GM08714 (cell line): ENCODE data around the gene UBQLN4.
A peak's percentile ranks its signal among the peaks of the same experiment; 100 is the strongest.

Experiments
- H3K4me3 ChIP-seq: fragments of 200-500 bp; sonication (Bioruptor generic); 2 replicates; pipeline ENCODE4 v1.5.1; 2014; ENCODE audit warnings: mild to moderate bottlenecking, low read length, inconsistent platforms
- ZNF274 ChIP-seq: IDR thresholded peaks from 2 replicates; pipeline ENCODE4 v1.6.1; 2012; ENCODE audit warnings: mild to moderate bottlenecking, low read depth, low read length

Gene UBQLN4

DNA sequence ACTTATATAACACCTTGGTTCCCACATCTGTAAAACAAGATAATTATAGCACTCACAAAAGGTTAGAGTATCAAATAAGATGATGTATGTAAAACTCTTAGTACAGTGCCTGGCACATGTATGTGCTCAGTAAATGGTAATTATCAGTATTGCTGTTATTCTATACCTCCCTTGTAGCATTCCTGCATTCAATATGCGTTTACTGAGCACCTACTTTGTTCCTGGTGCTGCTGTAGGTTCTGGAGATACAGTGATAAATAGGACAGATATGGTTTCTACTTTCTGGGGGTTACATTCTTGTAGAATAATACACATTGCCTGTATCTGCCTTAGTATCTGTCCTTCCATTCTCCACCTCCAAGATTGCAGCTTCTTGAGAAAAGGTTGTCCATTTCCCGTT is 31.6 kb downstream of the UBQLN4 start:
- no peak for TF ChIP-seq ZNF274
- H3K4me3 ChIP-seq: no peak overlapping the region

DNA sequence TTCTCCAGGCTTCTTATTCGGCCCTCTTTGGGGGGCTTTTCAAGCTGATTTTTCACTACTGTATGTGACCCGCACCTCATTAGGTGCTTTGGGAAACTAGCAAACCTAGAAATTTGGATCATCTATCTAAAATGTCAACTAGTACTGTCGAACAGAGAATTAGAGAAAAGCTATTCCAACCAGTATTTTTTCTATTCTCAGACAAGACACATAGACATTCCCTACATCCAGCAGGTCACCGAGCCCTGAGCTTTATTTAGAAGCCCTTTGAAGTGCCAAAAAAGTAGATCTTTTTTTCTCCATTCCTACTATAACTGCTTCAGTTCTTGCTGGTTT is 32.5 kb downstream of the UBQLN4 start:
- no peak for TF ChIP-seq ZNF274
- H3K4me3 ChIP-seq: no peak overlapping the region; the same call in 1 of the 2 replicates

DNA sequence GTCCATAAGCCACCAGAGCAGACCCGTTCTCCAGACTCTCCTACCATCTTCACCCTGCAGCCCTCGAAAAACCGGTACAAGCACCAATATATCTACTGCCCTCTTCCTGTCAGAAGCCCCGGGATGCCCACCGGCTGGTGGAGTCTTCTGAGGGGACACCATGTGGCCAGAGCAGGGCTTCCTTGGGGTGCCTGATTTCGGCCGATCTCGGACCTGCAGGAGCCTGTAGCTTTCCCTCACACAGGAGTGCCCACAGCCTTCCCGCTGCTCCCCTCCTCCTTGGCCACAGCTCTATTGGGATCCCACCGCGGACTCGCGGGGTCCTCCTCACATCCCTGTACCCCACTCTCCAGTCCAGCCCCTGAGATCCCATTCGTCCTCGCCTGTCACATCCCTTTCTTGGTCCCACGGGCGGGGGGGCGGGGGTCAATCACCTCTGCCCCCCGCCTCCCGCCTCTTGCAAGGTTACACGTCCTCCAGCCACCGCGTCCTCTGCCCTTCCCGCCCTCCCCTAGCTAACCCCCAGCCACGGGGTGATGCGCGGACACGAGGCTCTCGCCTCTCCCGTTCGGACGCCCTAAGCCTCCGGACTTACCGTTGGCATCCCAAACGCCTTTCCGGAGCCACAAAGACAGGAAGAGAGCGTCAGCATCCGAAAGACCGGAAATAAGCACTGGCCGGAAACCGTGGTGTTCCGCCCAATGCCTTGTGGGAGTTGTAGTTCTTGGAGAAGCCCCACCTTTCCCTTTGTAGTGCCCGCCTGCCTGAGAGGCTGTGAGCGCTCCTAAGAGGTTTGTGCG is 33.1 kb downstream of the UBQLN4 start, which contains the start of gene SSR2:
SSR2 (minus strand) TSS at position 659 of the 800 bp plus-strand sequence. CDS start 784 bp downstream, outside the sequence.
- no peak for TF ChIP-seq ZNF274

DNA sequence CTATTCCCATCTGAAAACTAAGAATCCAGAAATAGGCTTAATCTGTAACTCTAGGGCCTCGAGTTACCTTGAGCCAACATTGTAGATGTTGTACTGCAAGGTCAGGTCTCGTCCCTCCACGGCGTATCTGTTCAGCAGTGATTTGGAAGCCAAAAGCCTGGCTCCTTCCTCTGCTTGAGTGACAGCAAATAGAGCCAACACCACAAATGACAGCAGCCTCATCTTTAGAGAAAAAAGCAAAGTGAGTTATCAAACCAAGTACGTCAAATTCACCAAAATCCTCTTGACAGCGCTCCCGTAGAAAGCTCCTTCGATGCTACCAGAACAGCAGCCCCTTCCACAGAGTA is 33.7 kb downstream of the UBQLN4 start:
- H3K4me3 ChIP-seq: peak overlapping the region; percentile 70
- no peak for TF ChIP-seq ZNF274

More for the DNA sequence above, 33.1 kb downstream of the UBQLN4 start, which contains the start of gene SSR2:
- H3K4me3 ChIP-seq: peak within 1 kb of the TSS; percentile 70

DNA sequence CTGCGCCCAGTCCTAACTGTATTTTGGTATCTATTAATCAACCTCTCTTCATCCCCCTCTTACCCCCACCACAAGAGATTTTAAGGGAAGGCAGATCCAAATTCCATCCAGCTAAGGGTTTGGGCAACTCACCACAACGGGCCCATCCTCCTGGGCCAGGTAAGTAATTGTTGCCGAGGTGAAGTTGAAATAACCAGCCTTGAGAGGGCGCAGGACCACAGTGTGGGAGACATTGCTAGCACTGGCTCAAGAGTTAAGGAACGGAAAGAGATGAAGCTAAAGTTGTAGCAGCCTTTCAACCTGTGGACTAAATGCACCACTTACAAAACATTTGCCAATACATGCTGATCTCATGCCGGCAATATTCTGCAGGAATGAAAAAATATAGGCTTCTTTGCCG is 38.8 kb downstream of the UBQLN4 start:
- no peak overlapping the region for H3K4me3 ChIP-seq
- TF ChIP-seq ZNF274: no peak

DNA sequence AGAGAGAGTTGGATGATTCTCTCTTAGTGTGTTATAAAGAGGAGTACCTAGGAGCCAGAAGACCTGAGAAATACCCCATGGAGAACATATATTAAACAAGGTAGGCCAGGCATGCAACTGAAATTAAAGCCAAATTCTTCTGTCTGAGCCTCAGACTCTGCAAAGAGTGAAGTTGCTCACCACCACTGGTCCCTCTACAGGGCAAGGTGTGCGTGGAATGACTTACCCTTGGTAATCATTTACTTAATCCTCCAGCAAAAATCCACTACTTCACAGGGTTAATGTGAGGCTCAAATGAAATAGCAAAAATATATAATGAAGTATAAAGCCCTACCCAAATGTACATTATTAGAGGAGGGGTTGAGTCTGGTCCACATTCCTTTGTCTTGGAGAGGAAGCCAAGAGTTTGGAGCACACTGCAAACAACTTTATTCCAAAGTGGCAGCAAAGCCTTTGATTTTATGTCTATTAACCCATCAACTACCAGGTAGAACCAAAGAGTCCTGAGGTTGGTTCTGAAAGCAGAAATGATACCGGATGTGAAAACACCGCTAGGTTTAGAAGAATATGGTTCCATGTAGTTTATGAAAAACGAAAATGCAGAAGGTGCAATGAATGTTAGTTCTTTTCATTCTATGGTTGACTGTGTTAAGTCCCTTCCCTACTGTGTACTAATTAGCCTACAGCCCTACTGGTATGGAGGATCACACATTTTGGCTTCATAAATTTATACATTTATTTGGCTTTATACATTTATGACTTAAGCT is 41.4 kb downstream of the UBQLN4 start:
- no peak for TF ChIP-seq ZNF274
- H3K4me3 ChIP-seq: peak overlapping the region; percentile 47; the same call in 1 of the 2 replicates

DNA sequence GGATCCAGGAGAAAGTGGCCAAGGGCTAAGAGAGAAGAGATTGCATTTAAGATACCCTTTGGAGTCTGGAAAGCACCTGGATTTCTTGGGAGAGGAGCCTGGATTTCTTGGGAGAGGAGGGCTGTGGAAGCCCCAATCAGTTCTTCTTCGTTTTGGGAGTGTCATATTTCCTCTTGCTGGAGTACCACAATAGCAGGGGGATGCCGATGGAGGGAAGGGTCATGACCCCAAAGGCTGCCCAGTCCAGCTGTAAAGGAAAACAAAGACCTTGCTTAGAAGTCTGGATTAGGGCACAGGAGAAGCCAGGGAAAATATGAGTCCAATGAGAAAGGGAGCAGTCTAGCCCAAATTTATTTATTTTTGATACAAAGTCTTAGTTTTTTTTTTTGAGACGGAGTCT is 44.2 kb downstream of the UBQLN4 start:
- TF ChIP-seq ZNF274: no peak
- no peak overlapping the region for H3K4me3 ChIP-seq

DNA sequence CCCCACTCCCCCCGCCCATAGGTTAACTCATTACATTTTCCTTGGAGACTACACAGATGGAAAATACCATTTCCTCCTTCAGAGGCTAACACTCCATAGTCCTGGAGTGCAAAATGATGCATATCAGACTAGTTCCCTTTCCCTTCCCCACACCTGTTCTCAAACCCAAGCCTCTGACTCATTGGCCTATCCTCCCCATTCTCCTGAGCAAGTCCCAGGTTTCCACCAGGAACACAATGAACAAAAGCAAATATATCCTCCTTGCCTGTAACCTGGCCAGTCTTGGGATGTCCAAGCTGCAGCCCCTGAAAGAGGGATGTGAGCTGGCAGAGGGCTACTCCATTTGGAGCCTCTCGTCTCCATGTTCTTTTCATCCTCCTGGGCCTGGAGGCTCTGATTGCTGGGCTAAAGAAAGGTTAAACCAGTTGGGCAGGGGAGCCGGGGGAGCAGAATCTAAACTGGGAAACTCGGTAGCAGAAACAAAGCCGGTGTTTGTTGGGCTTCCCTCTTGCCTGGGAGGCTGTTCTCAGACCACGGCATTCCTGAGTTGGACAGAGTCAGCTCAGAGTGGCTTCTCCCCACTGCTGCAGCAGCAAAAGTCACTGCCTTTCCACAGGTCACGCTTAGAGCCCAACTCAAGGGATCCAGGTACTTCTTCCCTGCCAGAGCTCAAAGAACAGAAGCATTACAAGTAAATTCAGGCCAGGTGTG is 46.8 kb downstream of the UBQLN4 start:
- TF ChIP-seq ZNF274: no peak
- no peak overlapping the region for H3K4me3 ChIP-seq

DNA sequence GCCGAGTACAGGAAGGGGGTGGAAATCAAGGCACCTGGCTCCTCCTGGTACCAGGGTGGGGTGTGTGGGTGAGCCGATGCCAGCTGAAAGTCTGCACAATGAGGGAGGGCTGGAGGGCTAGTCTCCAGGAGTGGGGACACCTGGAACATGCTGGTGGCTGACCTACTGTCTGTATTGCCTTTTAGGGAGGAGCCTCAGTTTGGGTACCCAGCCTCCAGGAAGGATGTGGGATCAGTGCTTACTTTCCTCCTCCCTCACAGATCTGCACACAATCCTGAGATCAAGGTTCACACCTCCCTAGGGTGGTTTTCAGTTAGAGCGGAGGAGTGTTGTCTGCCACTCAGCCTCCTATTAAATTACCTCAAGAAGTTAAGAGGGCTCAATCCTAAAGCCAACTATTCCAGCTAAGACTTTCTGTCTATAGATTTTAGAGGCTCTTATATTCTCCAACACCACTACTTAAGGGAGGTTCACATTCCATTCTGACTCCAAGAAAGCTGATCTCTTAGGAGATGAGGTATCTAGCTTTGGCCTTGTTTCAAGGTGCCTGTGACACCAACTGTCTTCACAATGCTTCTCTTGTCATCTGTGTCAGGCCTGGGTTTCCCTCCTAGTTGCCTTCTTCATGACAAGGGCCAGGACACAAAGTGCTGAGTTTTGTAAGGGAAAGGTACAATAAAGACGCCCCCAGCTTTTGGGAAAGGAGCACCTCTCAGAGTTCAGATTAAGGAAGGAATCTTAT is 48.6 kb downstream of the UBQLN4 start:
- TF ChIP-seq ZNF274: no peak
- H3K4me3 ChIP-seq: no peak overlapping the region

DNA sequence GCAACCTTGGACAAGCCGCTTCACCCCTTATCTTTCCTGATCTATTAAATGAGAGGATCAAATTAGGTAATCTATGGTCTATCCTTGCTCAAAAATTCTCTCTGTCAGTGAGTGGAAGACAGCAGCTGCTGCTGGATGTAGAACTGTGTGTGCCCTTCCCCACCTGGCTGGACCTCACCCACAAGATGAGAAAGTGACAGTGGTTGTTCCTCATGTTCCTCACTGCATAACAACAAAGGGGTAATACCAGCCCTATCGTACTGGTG is 49.7 kb downstream of the UBQLN4 start:
- no peak overlapping the region for H3K4me3 ChIP-seq
- no peak for TF ChIP-seq ZNF274

DNA sequence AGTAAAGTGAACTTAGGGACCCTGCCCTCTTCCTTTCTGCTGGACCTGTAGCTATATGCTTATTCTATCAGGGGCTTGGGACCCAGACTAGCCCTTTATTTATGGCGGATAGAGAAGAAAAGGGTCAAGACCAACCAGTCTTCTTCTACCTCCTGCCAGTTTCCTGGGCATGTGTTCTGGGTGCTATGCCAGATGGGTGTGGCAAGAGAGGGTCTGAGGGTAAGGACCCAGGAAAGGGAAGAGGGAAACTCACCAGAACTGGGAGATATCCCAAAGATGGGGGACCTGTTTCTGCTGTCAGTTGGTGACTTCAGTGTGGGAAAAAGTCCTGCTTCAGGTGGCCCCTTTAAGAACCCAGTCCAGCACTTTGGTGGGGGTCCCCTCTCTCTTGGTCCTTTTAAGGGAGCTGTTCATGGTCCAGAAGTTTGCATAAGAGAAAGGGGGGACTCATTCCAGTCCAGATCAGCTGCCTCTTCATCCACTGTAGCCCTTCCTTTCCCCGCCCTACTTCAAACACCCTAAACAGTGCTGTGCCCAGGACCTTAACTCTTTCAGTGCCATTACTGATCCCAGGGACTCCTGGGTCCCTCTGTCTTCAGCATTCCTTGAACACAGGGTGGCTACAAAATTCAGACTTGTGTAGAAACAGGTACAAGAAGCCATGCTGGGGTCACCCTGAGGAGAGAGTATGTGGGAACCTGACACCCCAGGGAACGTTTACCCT is 51.2 kb downstream of the UBQLN4 start:
- H3K4me3 ChIP-seq: no peak overlapping the region
- TF ChIP-seq ZNF274: no peak

DNA sequence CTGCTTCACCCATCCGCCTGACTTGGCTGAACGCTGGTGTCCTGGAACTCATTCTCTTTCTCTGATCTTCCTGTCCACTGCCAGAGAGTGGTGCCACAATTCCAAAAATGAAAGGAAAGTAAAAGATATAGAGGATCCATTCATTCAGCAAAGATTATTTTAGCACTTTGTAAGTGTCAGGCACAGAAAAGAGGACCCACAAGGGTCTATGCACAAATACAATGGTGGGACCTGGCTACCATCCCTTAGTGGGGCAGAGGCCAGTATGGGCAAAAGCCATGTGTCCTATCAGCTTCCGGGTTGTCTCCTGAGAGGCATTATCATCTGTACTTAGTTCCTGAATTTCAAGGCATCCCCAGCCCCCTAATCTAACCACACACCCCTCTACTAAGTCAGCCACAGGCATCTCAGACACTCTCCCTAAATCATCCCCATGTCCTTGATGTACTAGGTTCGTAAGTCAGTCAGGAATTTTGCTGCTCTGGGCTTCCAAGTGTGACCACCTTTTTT is 51.9 kb downstream of the UBQLN4 start:
- no peak overlapping the region for H3K4me3 ChIP-seq
- TF ChIP-seq ZNF274: no peak

DNA sequence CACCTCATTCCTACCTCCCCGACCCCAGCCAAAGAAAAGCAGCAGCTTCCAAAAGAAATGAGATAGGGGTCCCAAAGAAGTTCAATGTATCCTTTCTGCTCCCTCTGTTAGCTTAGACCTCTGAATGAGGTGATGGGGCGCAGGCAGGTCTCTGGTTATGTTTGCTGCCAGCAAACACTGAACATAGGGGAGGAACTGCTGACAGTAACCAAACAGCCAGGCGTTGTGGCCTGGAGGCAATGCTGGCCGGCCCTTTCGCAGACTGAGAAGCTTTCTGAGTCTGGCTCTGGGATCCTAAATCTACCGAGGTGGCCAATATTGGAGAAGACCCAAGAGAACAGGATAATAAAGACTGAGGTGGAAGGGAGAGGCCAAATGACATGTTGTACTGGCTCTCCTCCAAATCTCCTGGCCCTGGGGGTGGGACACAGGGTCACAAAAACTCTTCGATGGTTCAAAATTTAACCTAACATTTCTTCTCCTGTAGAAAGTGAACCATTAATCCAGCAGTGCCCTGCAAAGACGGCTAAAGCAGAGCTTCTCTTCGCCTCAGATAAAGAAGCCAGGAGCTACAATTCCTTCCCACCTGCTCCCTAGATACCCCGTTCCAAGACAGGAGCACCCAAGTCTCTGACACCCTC is 52.5 kb downstream of the UBQLN4 start:
- no peak overlapping the region for H3K4me3 ChIP-seq
- no peak for TF ChIP-seq ZNF274
